Activated B cell treated with CpG ODN at 0.5 μM for 24 hours (primary cell): ENCODE data around the gene CIBAR2. TPM values are rescaled to one million over a fixed set of nuclear protein-coding genes. Genes with fewer than 3 reads are reported as not detected.

Experiments used
- ATAC-seq: fragments of 200-7000 bp; cut with Tn5 transposase; one replicate; pipeline ENCODE4 v1.10.0; 2021; ENCODE audit warnings: low read depth, mild to moderate bottlenecking, moderate library complexity
- CTCF ChIA-PET: fragments of 350-600 bp; sonication (Branson Sonifier 250); formaldehyde crosslinking; loops from one replicate; lab custom pipeline; 2021; ENCODE audit warnings: antibody characterized with exemption; lab: Charles Lee
- POLR2A ChIA-PET: fragments of 350-600 bp; sonication (Branson Sonifier 250); formaldehyde crosslinking; loops from one replicate; lab custom pipeline; 2021; ENCODE audit warnings: antibody characterized with exemption; lab: Charles Lee
- DNase-seq: peaks from one replicate; pipeline ENCODE4 v3.0.0; 2022
- H3K27ac Mint-ChIP-seq: one replicate; pipeline ENCODE4 v1.8.0; 2020; ENCODE audit warnings: mixed read lengths
- H3K27me3 Mint-ChIP-seq: one replicate; pipeline ENCODE4 v1.8.0; 2021; ENCODE audit warnings: mixed read lengths
- H3K36me3 Mint-ChIP-seq: one replicate; pipeline ENCODE4 v1.8.0; 2021; ENCODE audit warnings: low read depth, mixed read lengths
- H3K4me1 Mint-ChIP-seq: one replicate; pipeline ENCODE4 v1.8.0; 2021; ENCODE audit warnings: mixed read lengths
- H3K4me3 Mint-ChIP-seq: one replicate; pipeline ENCODE4 v1.8.0; 2020; ENCODE audit warnings: mild to moderate bottlenecking, mixed read lengths
- H3K9me3 Mint-ChIP-seq: one replicate; pipeline ENCODE4 v1.8.0; 2020; ENCODE audit warnings: mixed read lengths
- intact Hi-C: fragments of 100-400 bp; cut with micrococcal nuclease; formaldehyde crosslinking; loops from one replicate; pipeline ENCODE4 v1.15.1; 2024
- total RNA-seq: library from RNA; stranded (reverse); gene quantifications from 2 replicates; pipeline ENCODE4 v1.2.3, GENCODE V29; 2022
- TF ChIP-seq, protein P1 (sequence below): fragments of 200-600 bp; IDR thresholded peaks from one replicate; pipeline ENCODE4 v1.8.0; 2022; ENCODE audit warnings: antibody characterized with exemption, mild to moderate bottlenecking

Gene CIBAR2
- total RNA-seq, 1 donor from 2014 or later, result not detected

DNA sequence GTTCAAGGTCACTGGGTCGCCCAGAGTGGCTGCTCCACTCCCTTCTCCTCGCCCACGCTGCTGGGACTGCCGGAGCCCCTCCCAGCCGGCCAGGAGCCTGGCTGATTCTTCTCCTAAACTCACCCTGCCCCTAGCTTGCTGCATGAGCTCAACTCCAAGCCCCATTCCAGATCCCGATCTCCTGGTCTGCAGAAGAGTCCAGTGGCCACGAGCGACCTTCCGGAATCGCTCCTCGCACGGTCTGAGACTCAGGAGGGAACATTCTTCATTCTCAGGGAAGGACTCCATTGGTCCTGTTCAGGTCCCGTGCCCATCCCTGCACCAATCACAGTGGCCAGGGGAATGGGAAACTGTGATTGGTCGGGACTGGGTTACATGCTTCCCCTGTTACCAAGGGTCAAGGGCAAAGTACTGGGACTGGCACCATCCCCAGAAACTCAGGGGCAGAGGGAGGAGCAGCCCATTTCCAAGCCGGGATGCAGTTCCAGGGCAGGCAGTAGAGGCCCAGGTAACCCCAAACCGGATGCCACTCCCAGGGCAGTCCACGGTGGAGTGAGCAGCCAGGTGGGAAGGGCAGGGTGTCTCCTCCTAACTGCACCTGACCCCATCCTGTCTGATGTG lies 24.5 kb upstream of the CIBAR2 start:
- Mint-ChIP-seq H3K4me1 (peaks cover 21% of the 10 kb centered on the region), H3K9me3 (no peaks in the 10 kb centered on the region), H3K4me3 (no peak overlapping the region), H3K36me3 (no peaks in the 10 kb centered on the region), H3K27ac (no peak overlapping the region), H3K27me3 (peaks cover 37% of the 10 kb centered on the region)
- DNase-seq, result no peak
- TF ChIP-seq, protein P1, sequence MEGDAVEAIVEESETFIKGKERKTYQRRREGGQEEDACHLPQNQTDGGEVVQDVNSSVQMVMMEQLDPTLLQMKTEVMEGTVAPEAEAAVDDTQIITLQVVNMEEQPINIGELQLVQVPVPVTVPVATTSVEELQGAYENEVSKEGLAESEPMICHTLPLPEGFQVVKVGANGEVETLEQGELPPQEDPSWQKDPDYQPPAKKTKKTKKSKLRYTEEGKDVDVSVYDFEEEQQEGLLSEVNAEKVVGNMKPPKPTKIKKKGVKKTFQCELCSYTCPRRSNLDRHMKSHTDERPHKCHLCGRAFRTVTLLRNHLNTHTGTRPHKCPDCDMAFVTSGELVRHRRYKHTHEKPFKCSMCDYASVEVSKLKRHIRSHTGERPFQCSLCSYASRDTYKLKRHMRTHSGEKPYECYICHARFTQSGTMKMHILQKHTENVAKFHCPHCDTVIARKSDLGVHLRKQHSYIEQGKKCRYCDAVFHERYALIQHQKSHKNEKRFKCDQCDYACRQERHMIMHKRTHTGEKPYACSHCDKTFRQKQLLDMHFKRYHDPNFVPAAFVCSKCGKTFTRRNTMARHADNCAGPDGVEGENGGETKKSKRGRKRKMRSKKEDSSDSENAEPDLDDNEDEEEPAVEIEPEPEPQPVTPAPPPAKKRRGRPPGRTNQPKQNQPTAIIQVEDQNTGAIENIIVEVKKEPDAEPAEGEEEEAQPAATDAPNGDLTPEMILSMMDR, result no peak
- ChIA-PET POLR2A (no interaction called here), CTCF (no interaction called here)
- no peak for ATAC-seq
- intact Hi-C loops, result no loop called here

DNA sequence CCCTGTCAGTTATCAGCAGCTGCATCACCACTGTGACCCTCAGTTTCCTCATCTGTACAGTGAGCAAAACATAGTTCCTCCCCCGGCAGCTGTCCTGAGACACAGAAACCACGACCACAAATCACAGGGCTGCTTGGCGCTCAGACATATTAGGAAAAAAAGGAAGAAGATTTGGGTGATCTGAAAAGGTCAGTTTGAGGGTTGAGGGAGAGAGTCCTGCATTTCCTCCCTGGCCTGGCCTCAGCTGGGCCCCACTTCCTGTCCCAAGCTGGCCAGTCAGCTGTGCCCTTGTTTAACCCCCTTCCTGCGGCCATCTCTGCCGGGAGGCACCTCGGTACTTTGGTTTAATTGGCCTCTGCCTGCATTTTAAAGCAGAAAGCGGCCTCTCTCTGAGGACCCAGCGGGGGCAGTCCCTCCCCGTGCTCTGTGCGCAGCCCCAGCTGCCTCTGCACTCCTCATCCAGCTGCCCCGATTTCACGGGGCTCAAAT lies 24.0 kb upstream of the CIBAR2 start:
- H3K4me1 Mint-ChIP-seq, result peaks cover 21% of the 10 kb centered on the region
- TF ChIP-seq, protein P1, result no peak
- ATAC-seq, result no peak
- H3K9me3 Mint-ChIP-seq, result no peaks in the 10 kb centered on the region
- POLR2A ChIA-PET, result no interaction called here
- CTCF ChIA-PET, result no interaction called here
- intact Hi-C loops, result no loop called here
- no peak for DNase-seq
- H3K4me3 Mint-ChIP-seq, result no peak overlapping the region
- H3K27ac Mint-ChIP-seq, result no peak overlapping the region
- H3K27me3 Mint-ChIP-seq, result peaks cover 36% of the 10 kb centered on the region
- H3K36me3 Mint-ChIP-seq, result no peaks in the 10 kb centered on the region

DNA sequence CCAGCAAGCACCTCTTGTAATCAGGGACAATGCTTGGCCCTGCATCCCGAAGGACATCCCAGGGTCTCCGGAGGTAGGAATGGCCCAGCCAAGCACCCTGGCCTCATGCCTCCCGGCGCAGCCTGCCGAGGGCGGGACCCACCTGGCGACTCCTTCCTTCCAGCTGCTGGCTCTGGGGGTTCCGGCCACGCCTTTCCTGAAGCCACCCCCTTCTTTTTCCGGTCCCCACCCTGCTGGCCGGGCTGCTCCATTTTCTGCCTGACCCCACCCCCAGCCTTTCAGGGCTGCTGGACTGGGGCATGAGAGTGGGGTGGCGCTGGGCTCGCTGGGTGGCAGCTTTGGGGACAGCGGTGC lies 22.5 kb upstream of the CIBAR2 start:
- Mint-ChIP-seq H3K4me3 (no peak overlapping the region), H3K36me3 (no peaks in the 10 kb centered on the region), H3K27ac (no peak overlapping the region), H3K27me3 (peaks cover 37% of the 10 kb centered on the region), H3K4me1 (peaks cover 21% of the 10 kb centered on the region), H3K9me3 (no peaks in the 10 kb centered on the region)
- intact Hi-C loops, result no loop called here
- DNase-seq (no peak), ATAC-seq (no peak)
- POLR2A ChIA-PET, result no interaction called here
- CTCF ChIA-PET, result no interaction called here
- TF ChIP-seq, protein P1, result no peak

DNA sequence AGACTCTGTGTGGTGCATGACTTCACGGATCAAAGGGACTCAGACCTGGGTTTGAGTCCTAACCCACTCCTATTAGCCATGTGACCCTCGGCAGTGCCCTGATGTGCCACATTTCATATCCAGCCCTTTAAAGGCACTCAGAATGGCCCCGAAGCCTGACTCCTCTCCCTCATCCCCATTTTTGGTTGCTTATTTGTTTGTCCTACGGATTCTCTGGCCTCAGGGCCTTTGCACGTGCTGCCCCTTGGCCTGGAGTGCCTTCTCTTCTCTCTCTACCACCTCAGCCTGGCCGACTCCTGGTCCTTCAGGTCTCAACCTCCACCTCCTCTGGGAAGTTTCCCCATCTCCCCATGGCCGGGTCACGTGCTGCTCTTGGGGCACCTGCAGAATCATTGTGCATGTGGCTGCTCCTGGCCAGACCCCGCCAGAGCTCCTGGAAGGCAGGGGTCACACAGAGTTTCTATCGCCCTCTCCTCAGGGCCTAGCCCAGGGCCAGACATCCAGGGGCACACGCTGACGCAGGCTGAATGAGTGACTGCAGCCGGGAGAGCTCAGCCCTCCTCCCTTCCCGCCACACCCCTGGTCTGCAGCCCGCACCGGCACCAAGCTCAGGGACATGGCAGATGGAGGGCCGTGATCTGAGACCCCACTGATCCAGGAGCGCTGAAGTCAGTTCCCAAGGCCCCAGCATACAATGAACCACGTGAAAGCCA lies 22.0 kb upstream of the CIBAR2 start:
- Mint-ChIP-seq H3K36me3 (no peaks in the 10 kb centered on the region), H3K4me1 (peaks cover 21% of the 10 kb centered on the region)
- CTCF ChIA-PET, result no interaction called here

DNA sequence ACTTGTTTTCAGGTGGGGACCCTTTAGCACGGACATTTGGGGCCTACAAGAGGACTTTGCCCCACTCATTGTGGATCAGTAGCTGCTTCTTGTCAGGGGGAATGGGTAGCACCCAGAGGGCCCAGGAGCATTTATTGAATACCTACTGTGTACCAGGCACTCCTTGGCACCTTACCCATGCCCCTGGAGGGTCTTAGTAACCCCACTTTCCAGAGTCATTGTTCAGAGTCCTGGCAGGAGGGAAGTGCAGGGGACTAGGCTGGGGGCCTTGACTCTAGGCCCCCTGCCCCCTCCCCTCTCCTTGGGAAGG lies 21.0 kb upstream of the CIBAR2 start:
- POLR2A ChIA-PET, result no interaction called here
- CTCF ChIA-PET, result no interaction called here
- H3K4me1 Mint-ChIP-seq, result peaks cover 19% of the 10 kb centered on the region
- intact Hi-C loops, result no loop called here
- TF ChIP-seq, protein P1, result no peak
- H3K27me3 Mint-ChIP-seq, result peaks cover 24% of the 10 kb centered on the region
- H3K9me3 Mint-ChIP-seq, result no peaks in the 10 kb centered on the region
- no peak overlapping the region for H3K27ac Mint-ChIP-seq
- ATAC-seq (no peak), DNase-seq (no peak)
- no peak overlapping the region for H3K4me3 Mint-ChIP-seq
- H3K36me3 Mint-ChIP-seq, result no peaks in the 10 kb centered on the region

More for the DNA sequence above, 22.0 kb upstream of the CIBAR2 start:
- Mint-ChIP-seq H3K9me3 (no peaks in the 10 kb centered on the region), H3K27me3 (peaks cover 34% of the 10 kb centered on the region), H3K27ac (no peak overlapping the region), H3K4me3 (no peak overlapping the region)
- intact Hi-C loops, result no loop called here
- POLR2A ChIA-PET, result no interaction called here
- no peak for ATAC-seq
- no peak for DNase-seq
- TF ChIP-seq, protein P1, result no peak
